K562 (cell line): Measurements from ENCODE around the gene MOB1A. TPM values are rescaled to one million over a fixed set of nuclear protein-coding genes. Genes with fewer than 3 reads are reported as not detected.

ENCODE experiments used
- BRCA1 ChIP-seq, 2 experiments: fragments of 450-650 bp in 1 of 2; sonication (generic) in 1 of 2; formaldehyde crosslinking in 1 of 2; IDR thresholded peaks; 2 replicates each; pipeline versions ENCODE4 v1.5.0 to v1.6.1; 2017 to 2020; ENCODE audit warnings: mild to moderate bottlenecking in 1 of 2, missing genetic modification reagents in 1 of 2
- CHD1 ChIP-seq: fragments of 200-600 bp; sonication (generic); IDR thresholded peaks from one replicate; pipeline ENCODE4 v1.6.1; 2012; ENCODE audit warnings: mild to moderate bottlenecking, moderate library complexity, low read length, inconsistent platforms
- CTBP1 ChIP-seq: fragments of 450-650 bp; IDR thresholded peaks from 2 replicates; pipeline ENCODE4 v1.6.1; 2016; ENCODE audit warnings: borderline replicate concordance
- E2F6 ChIP-seq, 2 experiments: IDR thresholded peaks; 2 replicates each; pipeline ENCODE4 v1.6.1; 2011; ENCODE audit warnings: borderline replicate concordance in 1 of 2, control low read depth in 1 of 2, low read depth in 1 of 2, low read length in 1 of 2, mild to moderate bottlenecking in 1 of 2, mixed read lengths in 1 of 2, moderate library complexity in 1 of 2; ENCODE audit not compliant: insufficient read depth in 1 of 2, insufficient read length in 1 of 2, poor library complexity in 1 of 2, severe bottlenecking in 1 of 2; ENCODE audit errors: extremely low read depth in 1 of 2
- L3MBTL2 ChIP-seq: fragments of 450-650 bp; IDR thresholded peaks from 2 replicates; pipeline ENCODE4 v1.6.1; 2016; ENCODE audit warnings: mild to moderate bottlenecking, moderate library complexity
- NONO ChIP-seq, 2 experiments: fragments of 200-400 bp in 1 of 2; fragments of 450-650 bp in 1 of 2; formaldehyde crosslinking in 1 of 2; IDR thresholded peaks; 2 replicates each; pipeline ENCODE4 v1.6.1; 2017; ENCODE audit warnings: low read depth in 2 of 2, mild to moderate bottlenecking in 2 of 2, moderate library complexity in 2 of 2, low read length in 1 of 2
- PRDM10 ChIP-seq: fragments of 450-650 bp; IDR thresholded peaks from 2 replicates; pipeline ENCODE4 v1.6.1; 2018; ENCODE audit not compliant: partially characterized antibody
- RHOXF2B ChIP-seq: fragments of 250-450 bp; sonication (Bioruptor Pico); conservative IDR thresholded peaks from 2 replicates; pipeline ENCODE4 v1.5.1; 2021
- SMC3 ChIP-seq: conservative IDR thresholded peaks from 2 replicates; pipeline ENCODE4 v1.6.1; 2011; ENCODE audit warnings: low read depth, low read length, improper control_type of control experiment; ENCODE audit not compliant: insufficient read depth
- ZNF165 ChIP-seq: fragments of 250-450 bp; sonication (Bioruptor Pico); IDR thresholded peaks from 2 replicates; pipeline ENCODE4 v1.4.0; 2020; ENCODE audit warnings: borderline replicate concordance
- ZNF212 ChIP-seq: fragments of 450-650 bp; formaldehyde crosslinking; IDR thresholded peaks from 2 replicates; pipeline ENCODE4 v1.4.0; 2020; ENCODE audit warnings: mild to moderate bottlenecking
- ZNF318 ChIP-seq, 2 experiments: fragments of 450-650 bp; IDR thresholded peaks; 2 replicates each; pipeline ENCODE4 v1.6.1; 2016; ENCODE audit warnings: mild to moderate bottlenecking in 2 of 2, borderline replicate concordance in 1 of 2, low read depth in 1 of 2, moderate library complexity in 1 of 2
- polyA plus RNA-seq, 8 experiments: library from polyadenylated mRNA; depleted of rRNA in 4 of 8; stranded (reverse) in 5 of 8; unstranded in 3 of 8; fragments of >200 nt; fragmentation: Nextera tagmentation in 2 of 8; fragmentation: Illumina TruSeq in 1 of 8; extraction: Ambion mirVana in 2 of 8; extraction: Trizol in 1 of 8; gene quantifications; 2 replicates each; pipeline versions ENCODE4 v1.2.1 to v1.2.3, GENCODE V29; 2011 to 2014; ENCODE audit warnings: inconsistent platforms in 1 of 8, missing spikeins in 1 of 8
- total RNA-seq, 7 experiments: library from RNA; depleted of rRNA in 6 of 7; stranded (reverse); fragments of >200 nt in 6 of 7; fragmentation: Illumina TruSeq in 2 of 7; extraction: Trizol in 2 of 7; gene quantifications; 2 replicates each; pipeline versions ENCODE4 v1.2.1 to v1.2.3, GENCODE V29; 2011 to 2021; ENCODE audit warnings: low replicate concordance in 1 of 7

Gene MOB1A
- total and polyA plus RNA-seq, 9 of the 15 experiments (the other 6 are each of a cell fraction or from before 2014, with no cell fraction given), result 24.8 to 100 (median 60.2) TPM

GRCh38 chr2:74119912-74120825 is 58.5 kb downstream of the MOB1A start (continued):
- TF ChIP-seq ZNF318 (IDR thresholded peaks at IDR 0.05; ENCODE audit: borderline replicate concordance in 1 of 2, low read depth in 1 of 2) (no peak), CTBP1 (peak; percentile 88; the same call in 1 of the 2 replicates), PRDM10 (peak; percentile 57), NONO (IDR thresholded peaks at IDR 0.05; ENCODE audit: low read depth in 2 of 2, low read length in 1 of 2) (peak; percentile 49 to 57; a peak in 2 of 4 replicates), BRCA1 (IDR thresholded peaks at IDR 0.05) (no peak), BRCA1 (CRISPR knock-in tag; IDR thresholded peaks at IDR 0.05) (no peak), RHOXF2B (CRISPR knock-in tag) (0 out of 2 replicates have a peak, but pooled peaks have one; percentile 39), ZNF165 (CRISPR knock-in tag) (0 out of 2 replicates have a peak, but pooled peaks have one; percentile 72), ZNF212 (CRISPR knock-in tag) (no peak), SMC3 (peak; percentile 36; the same call in 1 of the 2 replicates), L3MBTL2 (peak; percentile 98), CHD1 (no peak), E2F6 (IDR thresholded peaks at IDR 0.05; ENCODE audit: borderline replicate concordance in 1 of 2, extremely low read depth in 1 of 2, insufficient read depth in 1 of 2, insufficient read length in 1 of 2, low read depth in 1 of 2, low read length in 1 of 2, poor library complexity in 1 of 2, severe bottlenecking in 1 of 2) (peak; percentile 78 to 84)
